ENCODE data around the gene S100A9.

The S100A9 gene

DNA sequence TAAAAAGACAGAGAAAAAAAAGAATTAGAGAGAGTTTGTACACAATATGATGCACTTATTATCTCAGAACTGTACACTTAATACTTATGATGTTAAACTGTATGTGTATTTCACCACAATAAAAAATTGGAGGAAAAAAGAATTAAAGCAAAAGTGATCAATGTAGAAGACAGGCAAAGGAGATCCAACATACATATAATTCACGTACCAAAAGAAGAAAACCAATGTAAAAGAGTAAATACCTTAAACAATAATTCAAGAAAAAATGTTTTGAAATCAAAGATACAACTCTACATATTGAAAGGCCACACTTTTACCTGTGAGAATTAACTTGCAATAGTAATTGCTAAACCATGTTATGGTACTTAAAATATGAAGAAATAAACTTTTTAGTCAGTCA, 35.1 kb upstream of the S100A9 start:
- no peak overlapping the region for H3K4me3 ChIP-seq (ENCODE audit: low read depth, low read length)
- TF ChIP-seq, protein P1, sequence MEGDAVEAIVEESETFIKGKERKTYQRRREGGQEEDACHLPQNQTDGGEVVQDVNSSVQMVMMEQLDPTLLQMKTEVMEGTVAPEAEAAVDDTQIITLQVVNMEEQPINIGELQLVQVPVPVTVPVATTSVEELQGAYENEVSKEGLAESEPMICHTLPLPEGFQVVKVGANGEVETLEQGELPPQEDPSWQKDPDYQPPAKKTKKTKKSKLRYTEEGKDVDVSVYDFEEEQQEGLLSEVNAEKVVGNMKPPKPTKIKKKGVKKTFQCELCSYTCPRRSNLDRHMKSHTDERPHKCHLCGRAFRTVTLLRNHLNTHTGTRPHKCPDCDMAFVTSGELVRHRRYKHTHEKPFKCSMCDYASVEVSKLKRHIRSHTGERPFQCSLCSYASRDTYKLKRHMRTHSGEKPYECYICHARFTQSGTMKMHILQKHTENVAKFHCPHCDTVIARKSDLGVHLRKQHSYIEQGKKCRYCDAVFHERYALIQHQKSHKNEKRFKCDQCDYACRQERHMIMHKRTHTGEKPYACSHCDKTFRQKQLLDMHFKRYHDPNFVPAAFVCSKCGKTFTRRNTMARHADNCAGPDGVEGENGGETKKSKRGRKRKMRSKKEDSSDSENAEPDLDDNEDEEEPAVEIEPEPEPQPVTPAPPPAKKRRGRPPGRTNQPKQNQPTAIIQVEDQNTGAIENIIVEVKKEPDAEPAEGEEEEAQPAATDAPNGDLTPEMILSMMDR (conservative IDR thresholded peaks at IDR 0.05; ENCODE audit: low read depth, low read length), result no peak
- DNase-seq (ENCODE audit: low read depth), result no peak

DNA sequence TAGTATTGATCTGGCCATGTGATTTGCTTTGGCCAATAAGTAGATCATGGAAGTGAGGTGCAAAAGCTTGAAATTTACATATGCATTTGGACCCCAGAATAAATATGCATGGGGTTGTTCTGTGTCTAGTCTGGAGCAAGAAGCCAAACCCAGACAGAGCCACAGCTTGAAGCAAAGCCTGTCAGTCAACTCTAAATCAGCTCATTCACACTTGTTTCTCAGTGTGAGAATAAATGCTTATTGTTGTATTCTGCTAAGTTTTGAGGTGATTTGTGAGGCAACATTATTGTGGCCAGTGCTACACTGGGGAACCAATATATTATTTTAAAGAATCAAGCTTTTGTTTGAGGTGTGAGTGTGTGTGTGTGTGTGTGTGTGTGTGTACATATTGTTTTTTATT, 32.7 kb upstream of the S100A9 start:
- no peak for DNase-seq (ENCODE audit: low read depth)
- H3K4me3 ChIP-seq (ENCODE audit: low read depth, low read length), result no peak overlapping the region
- TF ChIP-seq, protein P1 (conservative IDR thresholded peaks at IDR 0.05; ENCODE audit: low read depth, low read length), result no peak

DNA sequence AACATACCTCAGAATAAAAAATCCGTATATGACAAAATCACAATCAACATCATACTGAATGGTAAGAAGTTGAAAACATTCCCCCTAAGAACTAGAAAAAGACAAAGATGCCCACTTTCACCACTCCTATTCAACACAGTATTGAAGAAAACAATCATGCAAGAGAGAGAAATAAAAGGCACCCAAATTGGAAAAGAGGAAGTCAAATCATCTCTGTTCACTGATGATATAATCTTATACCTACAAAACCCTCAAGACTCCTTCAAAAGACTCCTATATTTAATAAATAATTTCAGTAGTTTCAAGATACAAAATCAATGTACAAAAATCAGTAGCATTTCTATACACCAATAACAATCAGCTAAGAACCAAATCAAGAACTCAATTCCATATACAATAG, 23.8 kb upstream of the S100A9 start:
- no peak overlapping the region for H3K4me3 ChIP-seq (ENCODE audit: low read depth, low read length)
- TF ChIP-seq, protein P1 (conservative IDR thresholded peaks at IDR 0.05; ENCODE audit: low read depth, low read length), result no peak
- no peak for DNase-seq (ENCODE audit: low read depth)

DNA sequence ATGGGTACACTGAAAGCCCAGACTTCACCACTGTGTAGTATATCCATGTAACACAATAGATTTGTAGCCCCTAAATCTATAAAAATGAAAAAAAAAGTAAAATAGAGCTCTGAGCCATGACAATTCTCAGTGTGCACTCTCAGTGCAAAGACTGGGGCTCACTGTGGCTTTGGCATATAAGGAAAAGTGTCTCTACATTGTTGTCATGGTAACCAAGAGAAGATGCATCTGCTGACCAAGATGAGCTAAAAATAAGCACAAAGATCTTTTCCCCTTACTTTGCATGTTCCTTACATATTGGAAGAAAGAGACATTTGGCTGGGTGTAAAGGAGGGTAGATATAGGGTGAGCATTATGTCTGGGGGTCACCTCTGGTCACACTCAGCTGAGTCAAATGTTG, 21.0 kb upstream of the S100A9 start:
- TF ChIP-seq, protein P1 (conservative IDR thresholded peaks at IDR 0.05; ENCODE audit: low read depth, low read length), result no peak
- no peak overlapping the region for H3K4me3 ChIP-seq (ENCODE audit: low read depth, low read length)
- DNase-seq (ENCODE audit: low read depth), result no peak

DNA sequence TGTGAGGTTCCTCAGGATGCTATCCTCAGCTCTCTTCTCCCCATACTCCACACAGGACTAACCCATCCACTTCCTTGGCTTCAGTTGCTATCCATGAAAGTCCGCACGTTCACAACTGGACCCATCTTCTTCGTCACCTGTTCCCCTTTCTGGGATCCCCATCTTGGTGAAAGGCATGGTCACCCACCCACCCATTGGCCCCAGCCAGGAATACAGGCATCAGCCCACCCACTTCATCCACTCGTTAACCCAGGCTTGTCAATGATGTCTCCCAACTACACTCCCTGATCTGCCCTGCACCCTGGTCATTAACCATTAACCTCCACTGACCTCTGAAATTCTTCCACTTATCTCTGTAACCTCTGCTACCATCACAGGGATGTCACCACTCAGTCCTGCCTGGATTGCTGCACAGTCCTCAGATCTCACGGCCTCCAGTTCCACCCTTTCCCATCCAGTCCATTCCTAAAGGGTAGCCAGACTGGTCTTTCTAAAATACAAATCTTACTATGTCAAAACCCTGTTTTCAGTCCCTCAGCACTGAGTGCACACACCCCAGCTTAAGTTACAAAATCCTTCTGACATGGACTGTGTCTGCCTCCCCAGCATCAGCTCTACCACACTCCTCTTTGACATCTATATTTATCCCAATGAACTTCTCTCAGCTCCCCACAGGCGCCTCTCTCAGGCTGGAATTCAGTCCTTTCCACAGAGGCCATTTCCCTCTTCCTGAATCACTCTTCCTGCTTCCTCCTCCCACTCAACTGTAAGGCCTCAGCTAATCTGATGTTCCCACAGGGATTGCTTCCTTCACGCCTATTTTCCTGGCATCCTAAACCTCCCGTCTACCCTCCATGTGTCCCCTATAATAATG, 19.4 kb upstream of the S100A9 start:
- no peak overlapping the region for H3K4me3 ChIP-seq (ENCODE audit: low read depth, low read length)
- TF ChIP-seq, protein P1 (conservative IDR thresholded peaks at IDR 0.05; ENCODE audit: low read depth, low read length), result no peak
- no peak for DNase-seq (ENCODE audit: low read depth)

DNA sequence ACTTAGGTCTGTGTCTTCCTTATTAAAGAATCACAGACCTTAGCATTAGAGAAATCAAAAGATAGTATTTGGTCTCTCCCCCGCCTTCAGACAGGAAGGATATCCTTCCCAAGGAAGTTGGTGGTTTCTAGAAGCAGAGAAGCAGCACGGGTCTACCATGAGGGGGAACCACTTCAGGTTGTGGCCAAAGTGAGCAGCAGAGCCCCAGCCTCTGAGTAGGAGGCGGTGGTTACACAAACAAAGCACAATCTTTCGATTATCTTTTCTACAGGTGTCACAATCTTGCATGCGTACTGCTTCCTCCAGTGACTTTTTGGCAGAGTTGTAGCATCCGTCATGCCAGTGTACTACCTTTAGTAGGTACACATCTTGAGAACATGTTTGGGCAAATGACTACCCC, 17.9 kb upstream of the S100A9 start:
- H3K4me3 ChIP-seq (ENCODE audit: low read depth, low read length), result no peak overlapping the region
- TF ChIP-seq, protein P1 (conservative IDR thresholded peaks at IDR 0.05; ENCODE audit: low read depth, low read length), result no peak
- DNase-seq (ENCODE audit: low read depth), result no peak

DNA sequence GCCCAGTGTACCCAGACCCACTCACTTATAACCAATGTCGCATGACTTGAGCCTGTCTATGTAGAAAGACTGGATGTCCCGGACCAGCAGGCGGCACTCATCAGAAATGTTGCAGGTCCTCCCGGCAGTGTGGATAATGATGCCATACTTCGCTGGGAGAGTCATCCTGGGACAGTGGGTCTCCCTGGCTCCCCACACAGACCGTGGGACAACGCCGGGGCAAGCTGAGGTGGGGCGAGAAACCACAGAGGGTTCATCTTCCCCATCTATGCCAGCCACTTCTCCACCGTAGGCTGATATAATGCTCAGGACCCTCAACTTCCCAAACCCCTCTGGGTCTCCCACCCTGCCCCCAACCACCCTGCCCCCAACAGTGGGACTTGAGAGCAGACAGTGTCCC, 17.3 kb upstream of the S100A9 start:
- H3K4me3 ChIP-seq (ENCODE audit: low read depth, low read length), result no peak overlapping the region
- DNase-seq (ENCODE audit: low read depth), result no peak
- TF ChIP-seq, protein P1 (conservative IDR thresholded peaks at IDR 0.05; ENCODE audit: low read depth, low read length), result no peak

Data from choroid plexus epithelial cell (primary cell).